ENCODE data around the gene CRKL. TPM values are rescaled to one million over a fixed set of nuclear protein-coding genes. Genes with fewer than 3 reads are reported as not detected.
"Not testable (repeated sequence)": the region's sequence is repeated elsewhere in the genome, so short reads cannot be mapped to it uniquely, and the experiment has no call there.

CRKL gene
- total and polyA plus RNA-seq, 2 experiments from 2014 or later, result 26.7 to 42.5 TPM

GRCh38 chr22:20966883-20967696 is 49.9 kb downstream of the CRKL start, which contains the start of gene AIFM3:
Gene AIFM3 (plus strand): TSS chr22:20967255. CDS start chr22:20967945, 690 bp downstream.
- 54 to 64% methylated on average over 19 to 22 of the region's 22 CpGs for WGBS, 2 experiments (ENCODE audit: low coverage in 1 of 2, low lambda C conversion rate in 2 of 2, missing lambda C conversion rate in 2 of 2)
- DNase-seq, result no peak

GRCh38 chr22:20967697-20968211 is 50.5 kb downstream of the CRKL start:
- in situ Hi-C loops (cut with MboI), result no loop called here

More at GRCh38 chr22:20966883-20967696, 49.9 kb downstream of the CRKL start, which contains the start of gene AIFM3:
- in situ Hi-C loops (cut with MboI), result no loop called here
- peaks cover 7% of the 10 kb centered on the region; the same call in 1 of the 2 replicates for H3K27me3 ChIP-seq (replicated peaks; ENCODE audit: insufficient read depth)
- H3K4me2 ChIP-seq (ENCODE audit: unreplicated experiment), result no peak within 1 kb of the TSS
- no peaks in the 10 kb centered on the region for H3K36me3 ChIP-seq (ENCODE audit: low read depth)
- no peaks in the 10 kb centered on the region for H3K4me1 ChIP-seq (ENCODE audit: insufficient read depth)
- no peak within 1 kb of the TSS for H3K4me3 ChIP-seq
- H3K9me3 ChIP-seq (ENCODE audit: low read depth), result no peaks in the 10 kb centered on the region
- no peak within 1 kb of the TSS for H3K9ac ChIP-seq
- no peaks in the 10 kb centered on the region for H3F3A ChIP-seq (ENCODE audit: insufficient read depth)
- no peaks in the 10 kb centered on the region for H3K9me2 ChIP-seq (ENCODE audit: insufficient read depth)
- no peak within 1 kb of the TSS for H3K27ac ChIP-seq
- H2AFZ ChIP-seq, result no peak within 1 kb of the TSS
- no peaks in the 10 kb centered on the region for H3K79me2 ChIP-seq (ENCODE audit: insufficient read depth)
- TF ChIP-seq EZH2phosphoT487 (IDR thresholded peaks at IDR 0.05; ENCODE audit: insufficient read depth, low read depth), result no peak
- TF ChIP-seq EZH2 (IDR thresholded peaks at IDR 0.05; ENCODE audit: insufficient read depth, poor library complexity, severe bottlenecking), result no peak
- no peaks in the 10 kb centered on the region for H4K20me1 ChIP-seq (ENCODE audit: insufficient read depth)

GRCh38 chr22:20968281-20968977 is 51.2 kb downstream of the CRKL start:
- 84 to 90% methylated on average over 6 to 7 of the region's 7 CpGs for WGBS, 2 experiments (ENCODE audit: low coverage in 1 of 2, low lambda C conversion rate in 2 of 2, missing lambda C conversion rate in 2 of 2)
- Histone ChIP-seq H3K4me3 (no peak overlapping the region), H3K79me2 (ENCODE audit: insufficient read depth) (no peaks in the 10 kb centered on the region), H3K4me2 (ENCODE audit: unreplicated experiment) (no peak overlapping the region), H3K27me3 (replicated peaks; ENCODE audit: insufficient read depth) (peaks cover 7% of the 10 kb centered on the region; the same call in 1 of the 2 replicates), H3K36me3 (ENCODE audit: low read depth) (no peaks in the 10 kb centered on the region), H3K9me3 (ENCODE audit: low read depth) (no peaks in the 10 kb centered on the region), H3K9ac (no peak overlapping the region), H4K20me1 (ENCODE audit: insufficient read depth) (no peaks in the 10 kb centered on the region), H3K4me1 (ENCODE audit: insufficient read depth) (no peaks in the 10 kb centered on the region), H3F3A (ENCODE audit: insufficient read depth) (no peaks in the 10 kb centered on the region), H3K9me2 (ENCODE audit: insufficient read depth) (no peaks in the 10 kb centered on the region), H2AFZ (no peak overlapping the region), H3K27ac (no peak overlapping the region)
- in situ Hi-C loops (cut with MboI), result no loop called here
- no peak for DNase-seq
- TF ChIP-seq EZH2phosphoT487 (IDR thresholded peaks at IDR 0.05; ENCODE audit: insufficient read depth, low read depth) (no peak), EZH2 (IDR thresholded peaks at IDR 0.05; ENCODE audit: insufficient read depth, poor library complexity, severe bottlenecking) (no peak)

More at GRCh38 chr22:20967697-20968211, 50.5 kb downstream of the CRKL start:
- H2AFZ ChIP-seq, result no peak overlapping the region
- H3F3A ChIP-seq (ENCODE audit: insufficient read depth), result no peaks in the 10 kb centered on the region
- no peaks in the 10 kb centered on the region for H3K36me3 ChIP-seq (ENCODE audit: low read depth)
- 68 to 78% methylated on average over 14 to 19 of the region's 19 CpGs for WGBS, 2 experiments (ENCODE audit: low coverage in 1 of 2, low lambda C conversion rate in 2 of 2, missing lambda C conversion rate in 2 of 2)
- no peak overlapping the region for H3K27ac ChIP-seq
- no peaks in the 10 kb centered on the region for H3K4me1 ChIP-seq (ENCODE audit: insufficient read depth)
- no peak overlapping the region for H3K9ac ChIP-seq
- TF ChIP-seq EZH2 (IDR thresholded peaks at IDR 0.05; ENCODE audit: insufficient read depth, poor library complexity, severe bottlenecking), result no peak
- no peak for TF ChIP-seq EZH2phosphoT487 (IDR thresholded peaks at IDR 0.05; ENCODE audit: insufficient read depth, low read depth)
- no peaks in the 10 kb centered on the region for H3K79me2 ChIP-seq (ENCODE audit: insufficient read depth)
- H3K9me2 ChIP-seq (ENCODE audit: insufficient read depth), result no peaks in the 10 kb centered on the region
- DNase-seq, result no peak
- no peaks in the 10 kb centered on the region for H3K9me3 ChIP-seq (ENCODE audit: low read depth)
- no peak overlapping the region for H3K4me3 ChIP-seq
- H4K20me1 ChIP-seq (ENCODE audit: insufficient read depth), result no peaks in the 10 kb centered on the region
- H3K27me3 ChIP-seq (replicated peaks; ENCODE audit: insufficient read depth), result peaks cover 7% of the 10 kb centered on the region; the same call in 1 of the 2 replicates
- H3K4me2 ChIP-seq (ENCODE audit: unreplicated experiment), result no peak overlapping the region

- no peaks in the 10 kb centered on the region for H3F3A ChIP-seq (ENCODE audit: insufficient read depth)
- no peak overlapping the region for H3K4me2 ChIP-seq (ENCODE audit: unreplicated experiment)
- H2AFZ ChIP-seq, result no peak overlapping the region
- no peaks in the 10 kb centered on the region for H3K79me2 ChIP-seq (ENCODE audit: insufficient read depth)
- H3K9me3 ChIP-seq (ENCODE audit: low read depth), result no peaks in the 10 kb centered on the region
- H3K9me2 ChIP-seq (ENCODE audit: insufficient read depth), result no peaks in the 10 kb centered on the region
- no peak overlapping the region for H3K27ac ChIP-seq
- H3K27me3 ChIP-seq (replicated peaks; ENCODE audit: insufficient read depth), result no peaks in the 10 kb centered on the region
- H3K4me1 ChIP-seq (ENCODE audit: insufficient read depth), result no peaks in the 10 kb centered on the region
- DNase-seq, result no peak
- H4K20me1 ChIP-seq (ENCODE audit: insufficient read depth), result no peaks in the 10 kb centered on the region
- TF ChIP-seq EZH2 (IDR thresholded peaks at IDR 0.05; ENCODE audit: insufficient read depth, poor library complexity, severe bottlenecking) (no peak), EZH2phosphoT487 (IDR thresholded peaks at IDR 0.05; ENCODE audit: insufficient read depth, low read depth) (no peak)
- H3K9ac ChIP-seq, result no peak overlapping the region
- WGBS, 2 experiments (ENCODE audit: low coverage in 1 of 2, low lambda C conversion rate in 2 of 2, missing lambda C conversion rate in 2 of 2), result 44 to 50% methylated on average over 4 of the region's 4 CpGs
- H3K36me3 ChIP-seq (ENCODE audit: low read depth), result no peaks in the 10 kb centered on the region
- in situ Hi-C loops (cut with MboI), result no loop called here
- no peak overlapping the region for H3K4me3 ChIP-seq
Measured at GRCh38 chr22:20970939-20971657, 53.9 kb downstream of the CRKL start.

- H2AFZ ChIP-seq; H3K9me3 ChIP-seq (ENCODE audit: low read depth); H3K4me2 ChIP-seq (ENCODE audit: unreplicated experiment); H4K20me1 ChIP-seq (ENCODE audit: insufficient read depth); H3K79me2 ChIP-seq (ENCODE audit: insufficient read depth); H3K27me3 ChIP-seq (replicated peaks; ENCODE audit: insufficient read depth); H3K9ac ChIP-seq; H3F3A ChIP-seq (ENCODE audit: insufficient read depth); H3K27ac ChIP-seq; H3K4me1 ChIP-seq (ENCODE audit: insufficient read depth); in situ Hi-C loops (cut with MboI); H3K4me3 ChIP-seq; H3K9me2 ChIP-seq (ENCODE audit: insufficient read depth); H3K36me3 ChIP-seq (ENCODE audit: low read depth): not testable (repeated sequence)
- 79 to 83% methylated on average over 11 of the region's 11 CpGs for WGBS, 2 experiments (ENCODE audit: low coverage in 1 of 2, low lambda C conversion rate in 2 of 2, missing lambda C conversion rate in 2 of 2)
- DNase-seq, result peak; percentile 30
Measured at GRCh38 chr22:20972014-20972694, 54.9 kb downstream of the CRKL start.
